GM10266 (cell line): ENCODE data around the gene APC.
"Not testable (repeated sequence)": the region's sequence is repeated elsewhere in the genome, so short reads cannot be mapped to it uniquely, and the experiment has no call there.

Experiments used
- DNase-seq: peaks from one replicate; pipeline ENCODE4 v3.0.0; 2012; ENCODE audit errors: extremely low spot score
- CTCF ChIP-seq: IDR thresholded peaks from 2 replicates; pipeline ENCODE4 v1.5.1; 2012; ENCODE audit warnings: mild to moderate bottlenecking, low read depth; ENCODE audit not compliant: control insufficient read depth, insufficient read depth; ENCODE audit errors: missing control alignments

The APC gene

GRCh38 chr5:112847306-112847705, 109.6 kb downstream of the APC start:
- no peak for DNase-seq
- TF ChIP-seq CTCF: no peak

GRCh38 chr5:112848116-112848811, 110.6 kb downstream of the APC start:
- peak; percentile 46 for DNase-seq
- TF ChIP-seq CTCF: peak; percentile 64

GRCh38 chr5:112849912-112850311, 112.2 kb downstream of the APC start:
- DNase-seq: no peak
- no peak for TF ChIP-seq CTCF

- DNase-seq: no peak
- TF ChIP-seq CTCF: no peak
Observed at GRCh38 chr5:112854651-112855050, 117.0 kb downstream of the APC start.

- no peak for DNase-seq
- no peak for TF ChIP-seq CTCF
Observed at GRCh38 chr5:112857866-112858265, 120.2 kb downstream of the APC start.

- DNase-seq: not testable (repeated sequence)
Observed at GRCh38 chr5:112860571-112860928, 122.9 kb downstream of the APC start.

- DNase-seq: peak; percentile 90
- TF ChIP-seq CTCF: no peak
Observed at GRCh38 chr5:112860929-112861637, 123.4 kb downstream of the APC start, which contains the start of gene SRP19. SRP19 (plus strand) TSS chr5:112861287; CDS start chr5:112861377, 90 bp downstream.
